Measurements from ENCODE around the gene GOLGA1.
"Not testable (repeated sequence)": the region's sequence is repeated elsewhere in the genome, so short reads cannot be mapped to it uniquely, and the experiment has no call there.

GOLGA1 gene

GRCh38 chr9:124940894-124941678, at the start of gene GOLGA1:
TSS of gene GOLGA1 (minus strand) at chr9:124941083. CDS start at chr9:124938711, 2,372 bp downstream.
- peak; percentile 89 to 91 for DNase-seq

- no peak for DNase-seq
Measured at GRCh38 chr9:124983698-124984097, 42.8 kb upstream of the GOLGA1 start.

- no peak for DNase-seq
Measured at GRCh38 chr9:124980431-124980830, 39.5 kb upstream of the GOLGA1 start.

GRCh38 chr9:124975131-124975530, 34.2 kb upstream of the GOLGA1 start:
- DNase-seq, result no peak

GRCh38 chr9:124973807-124974206, 32.9 kb upstream of the GOLGA1 start:
- no peak for DNase-seq

GRCh38 chr9:124972241-124972770, 31.4 kb upstream of the GOLGA1 start:
- no peak for DNase-seq

- no peak for DNase-seq
Measured at GRCh38 chr9:124969401-124969800, 28.5 kb upstream of the GOLGA1 start.

GRCh38 chr9:124968238-124968637, 27.4 kb upstream of the GOLGA1 start:
- no peak for DNase-seq

GRCh38 chr9:124965775-124966568, 25.1 kb upstream of the GOLGA1 start:
- DNase-seq, result not testable (repeated sequence)

- DNase-seq, result no peak
Measured at GRCh38 chr9:124964604-124965003, 23.7 kb upstream of the GOLGA1 start.

- DNase-seq, result no peak
Measured at GRCh38 chr9:124964056-124964455, 23.2 kb upstream of the GOLGA1 start.

GRCh38 chr9:124960409-124960752, 19.5 kb upstream of the GOLGA1 start:
- no peak for DNase-seq

GRCh38 chr9:124959671-124960408, 19.0 kb upstream of the GOLGA1 start:
- not testable (repeated sequence) for DNase-seq

GRCh38 chr9:124954255-124954654, 13.4 kb upstream of the GOLGA1 start:
- DNase-seq, result no peak

GRCh38 chr9:124950050-124950718, 9.3 kb upstream of the GOLGA1 start:
- DNase-seq, result no peak

GRCh38 chr9:124949387-124949786, 8.5 kb upstream of the GOLGA1 start:
- DNase-seq, result no peak

- no peak for DNase-seq
Measured at GRCh38 chr9:124947727-124948391, 7.0 kb upstream of the GOLGA1 start.

GRCh38 chr9:124946167-124946566, 5.3 kb upstream of the GOLGA1 start:
- DNase-seq, result no peak

GRCh38 chr9:124941679-124942561, 1.0 kb upstream of the GOLGA1 start:
- peak; percentile 32 to 55 for DNase-seq

GRCh38 chr9:124940521-124940893, 376 bp downstream of the GOLGA1 start:
- peak in 1 of 2 donors; percentile 30 for DNase-seq

GRCh38 chr9:124939944-124940343, 939 bp downstream of the GOLGA1 start:
- DNase-seq, result no peak

Measured in stimulated activated CD4-positive, alpha-beta T cell treated with anti-CD3 and anti-CD28 coated beads, Interleukin-2, amount 100 ng/mL, for 48 hours (primary cell).